ENCODE results near the gene NFIX. TPM values are rescaled to one million over a fixed set of nuclear protein-coding genes. Genes with fewer than 3 reads are reported as not detected.
A peak's percentile ranks its signal among the peaks of the same experiment; 100 is the strongest.

The NFIX gene
- total RNA-seq, 4 donors from 2014 or later: 56.0 to 154 (median 79.4) TPM

DNA sequence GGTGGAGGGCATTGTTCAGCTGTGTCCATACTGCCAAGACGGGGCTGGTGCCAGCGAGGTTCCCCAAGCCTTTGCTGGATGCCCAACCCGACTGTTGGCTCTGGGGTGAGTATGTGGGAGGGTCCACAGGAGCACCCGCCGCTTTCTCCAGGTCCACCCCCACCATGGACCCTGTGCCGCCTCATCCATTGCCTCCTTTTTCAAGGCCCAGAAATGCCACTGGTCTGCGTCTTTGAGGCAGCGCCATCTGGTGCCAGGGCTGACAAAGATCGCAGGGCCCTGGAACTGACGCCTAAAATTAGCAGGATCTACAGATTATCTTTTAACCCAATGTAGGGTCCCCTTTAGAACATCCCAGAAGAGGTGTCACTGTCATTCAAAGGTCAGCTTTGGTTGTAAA, 34.6 kb downstream of the NFIX start:
- DNase-seq (ENCODE audit: extremely low spot score): no peak
- WGBS: 66% methylated on average over 7 of the region's 10 CpGs

DNA sequence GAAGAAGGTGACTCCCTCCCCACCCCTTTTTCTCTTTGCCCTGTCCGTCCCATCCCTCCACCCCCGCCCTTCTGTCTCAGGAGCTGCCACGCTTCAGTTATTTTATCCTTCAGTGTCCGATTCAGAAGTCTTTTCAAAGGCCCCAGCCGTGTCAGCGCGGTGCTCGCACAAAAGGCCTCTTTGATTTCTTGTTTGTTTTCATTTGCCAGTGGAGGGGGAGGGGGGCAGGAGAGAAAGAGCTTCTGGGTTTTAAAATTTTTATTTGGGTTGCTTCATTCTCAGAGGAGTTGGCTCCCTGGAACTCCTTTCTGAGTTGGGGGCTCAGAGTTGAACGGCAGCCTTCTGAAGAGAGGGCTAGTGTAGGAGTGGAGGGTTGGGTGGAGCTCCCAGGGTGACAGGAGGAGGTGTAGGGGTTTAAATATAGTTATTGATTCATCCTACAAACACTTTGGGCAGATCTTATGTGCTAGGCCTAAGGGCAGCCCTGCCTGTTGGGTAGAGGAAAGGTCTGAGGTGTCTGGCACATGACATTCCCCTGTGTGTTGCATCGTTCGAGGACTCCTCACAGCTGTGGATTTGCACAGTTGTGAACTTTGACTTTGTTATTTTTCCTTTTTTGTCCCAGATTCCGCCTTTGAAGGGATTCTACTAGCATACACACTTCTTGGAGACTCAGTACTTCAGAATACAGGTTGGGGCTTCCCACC, 36.8 kb downstream of the NFIX start:
- H3K4me3 ChIP-seq: peak overlapping the region in 1 of 4 donors; percentile 1
- no peaks in the 10 kb centered on the region for H3K36me3 ChIP-seq
- intact Hi-C loops (cut with DNase I): loop anchor here (5.0 kb wide), 1 partner anchor 50 kb away; no protein-coding TSS in a partner anchor
- 36% methylated on average over 12 of the region's 12 CpGs for WGBS
- H3K9me3 ChIP-seq: no peaks in the 10 kb centered on the region
- H3K4me1 ChIP-seq: peaks cover 88 to 100% (median 99%) of the 10 kb centered on the region in 4 donors
- H3K27me3 ChIP-seq: no peaks in the 10 kb centered on the region
- TF ChIP-seq POLR2A (IDR thresholded peaks at IDR 0.05; ENCODE audit: low read depth) (peak; percentile 24), POLR2AphosphoS5 (IDR thresholded peaks at IDR 0.05) (no peak)
- TF ChIP-seq, protein P1, sequence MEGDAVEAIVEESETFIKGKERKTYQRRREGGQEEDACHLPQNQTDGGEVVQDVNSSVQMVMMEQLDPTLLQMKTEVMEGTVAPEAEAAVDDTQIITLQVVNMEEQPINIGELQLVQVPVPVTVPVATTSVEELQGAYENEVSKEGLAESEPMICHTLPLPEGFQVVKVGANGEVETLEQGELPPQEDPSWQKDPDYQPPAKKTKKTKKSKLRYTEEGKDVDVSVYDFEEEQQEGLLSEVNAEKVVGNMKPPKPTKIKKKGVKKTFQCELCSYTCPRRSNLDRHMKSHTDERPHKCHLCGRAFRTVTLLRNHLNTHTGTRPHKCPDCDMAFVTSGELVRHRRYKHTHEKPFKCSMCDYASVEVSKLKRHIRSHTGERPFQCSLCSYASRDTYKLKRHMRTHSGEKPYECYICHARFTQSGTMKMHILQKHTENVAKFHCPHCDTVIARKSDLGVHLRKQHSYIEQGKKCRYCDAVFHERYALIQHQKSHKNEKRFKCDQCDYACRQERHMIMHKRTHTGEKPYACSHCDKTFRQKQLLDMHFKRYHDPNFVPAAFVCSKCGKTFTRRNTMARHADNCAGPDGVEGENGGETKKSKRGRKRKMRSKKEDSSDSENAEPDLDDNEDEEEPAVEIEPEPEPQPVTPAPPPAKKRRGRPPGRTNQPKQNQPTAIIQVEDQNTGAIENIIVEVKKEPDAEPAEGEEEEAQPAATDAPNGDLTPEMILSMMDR (IDR thresholded peaks at IDR 0.05): no peak
- no peak for DNase-seq (ENCODE audit: extremely low spot score)
- peak overlapping the region; percentile 85 to 88 (median 87) for H3K27ac ChIP-seq (replicated peaks in 1 of 4)

More for the DNA sequence above, 34.6 kb downstream of the NFIX start:
- Histone ChIP-seq H3K9me3 (no peaks in the 10 kb centered on the region), H3K27me3 (no peaks in the 10 kb centered on the region), H3K4me1 (peaks cover 82 to 100% (median 99%) of the 10 kb centered on the region in 4 donors), H3K4me3 (no peak overlapping the region), H3K36me3 (peaks cover 0 to 6% (median 0%) of the 10 kb centered on the region in 4 donors), H3K27ac (replicated peaks in 1 of 4) (peak overlapping the region; percentile 49 to 87 (median 86))
- TF ChIP-seq POLR2AphosphoS5 (IDR thresholded peaks at IDR 0.05): peak in 1 of 2 donors; percentile 32
- no peak for TF ChIP-seq EP300 (IDR thresholded peaks at IDR 0.05)
- TF ChIP-seq, protein P1 (IDR thresholded peaks at IDR 0.05): peak in 2 of 3 experiments; percentile 29 to 53
- no peak for TF ChIP-seq POLR2A (IDR thresholded peaks at IDR 0.05; ENCODE audit: low read depth)
- intact Hi-C loops (cut with DNase I): loop anchor here (5.0 kb wide), 1 partner anchor 48 kb away; no protein-coding TSS in a partner anchor

DNA sequence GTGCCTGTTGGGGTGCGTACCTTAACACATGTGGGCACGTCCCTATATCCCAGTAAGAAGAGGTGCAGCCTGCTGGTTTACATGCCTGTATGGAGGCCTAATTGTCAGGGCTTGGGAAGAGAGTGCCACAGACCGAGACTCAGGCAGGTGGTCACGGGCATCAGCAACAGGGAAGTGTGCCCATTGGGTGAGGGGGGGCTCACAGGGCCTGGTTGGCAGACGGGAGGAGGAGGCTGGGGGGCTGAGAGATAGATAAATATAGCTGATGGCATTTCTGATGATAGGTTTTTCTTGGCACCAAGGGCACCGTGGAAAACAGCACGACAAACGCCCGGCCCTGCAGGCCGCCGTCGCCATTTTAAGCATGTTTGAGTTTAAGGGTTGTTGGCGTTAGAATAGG, 37.6 kb downstream of the NFIX start:
- no peak overlapping the region for H3K4me3 ChIP-seq
- 88% methylated on average over 12 of the region's 13 CpGs for WGBS
- intact Hi-C loops (cut with DNase I): loop anchor here (5.0 kb wide), 1 partner anchor 51 kb away; no protein-coding TSS in a partner anchor
- TF ChIP-seq, protein P1 (IDR thresholded peaks at IDR 0.05): no peak
- TF ChIP-seq POLR2AphosphoS5 (IDR thresholded peaks at IDR 0.05) (no peak), EP300 (IDR thresholded peaks at IDR 0.05) (no peak), POLR2A (IDR thresholded peaks at IDR 0.05; ENCODE audit: low read depth) (no peak)
- H3K4me1 ChIP-seq: peaks cover 88 to 100% (median 99%) of the 10 kb centered on the region in 4 donors
- peak overlapping the region; percentile 85 to 88 (median 87) for H3K27ac ChIP-seq (replicated peaks in 1 of 4)
- no peak for DNase-seq (ENCODE audit: extremely low spot score)
- H3K36me3 ChIP-seq: no peaks in the 10 kb centered on the region
- H3K9me3 ChIP-seq: no peaks in the 10 kb centered on the region
- H3K27me3 ChIP-seq: no peaks in the 10 kb centered on the region

DNA sequence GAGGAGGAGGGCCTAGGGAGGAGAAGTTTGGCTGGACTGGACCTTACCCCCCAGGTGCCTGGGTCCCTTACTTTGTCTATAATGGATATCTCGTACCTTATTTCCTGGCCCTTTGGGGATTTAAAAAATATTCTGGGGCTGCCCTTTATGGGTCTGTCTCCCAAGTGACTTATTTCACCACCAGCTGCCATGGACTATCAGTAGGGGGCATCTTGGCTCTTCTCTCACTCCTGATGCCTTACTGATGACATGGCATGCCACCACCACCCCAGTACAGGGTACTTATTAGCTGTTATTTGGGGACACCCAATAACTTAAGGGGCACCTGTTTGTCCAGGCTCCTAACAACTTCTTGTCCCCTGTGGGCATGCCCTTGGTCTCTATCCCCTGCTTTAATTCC, 38.0 kb downstream of the NFIX start:
- intact Hi-C loops (cut with DNase I): loop anchor here (5.0 kb wide), 1 partner anchor 51 kb away; no protein-coding TSS in a partner anchor
- DNase-seq (ENCODE audit: extremely low spot score): no peak
- H3K4me3 ChIP-seq: no peak overlapping the region
- TF ChIP-seq, protein P1 (IDR thresholded peaks at IDR 0.05): peak in 1 of 3 experiments; percentile 5
- TF ChIP-seq POLR2AphosphoS5 (IDR thresholded peaks at IDR 0.05): no peak
- no peaks in the 10 kb centered on the region for H3K9me3 ChIP-seq
- peaks cover 88 to 100% (median 99%) of the 10 kb centered on the region in 4 donors for H3K4me1 ChIP-seq
- peak overlapping the region; percentile 85 to 88 (median 87) for H3K27ac ChIP-seq (replicated peaks in 1 of 4)
- H3K27me3 ChIP-seq: no peaks in the 10 kb centered on the region
- H3K36me3 ChIP-seq: no peaks in the 10 kb centered on the region
- 90% methylated on average over 1 of the region's 1 CpG for WGBS
